Smooth muscle cell (in vitro differentiated cells): Measurements from ENCODE around the gene FAM234A. TPM values are rescaled to one million over a fixed set of nuclear protein-coding genes. Genes with fewer than 3 reads are reported as not detected.

Source experiments
- DNase-seq: peaks from one replicate; lab custom pipeline; 2025; ENCODE audit not compliant: unreplicated experiment; lab: John Stamatoyannopoulos, UW
- H2AFZ ChIP-seq: fragments of 200-600 bp; sonication (generic); 2 replicates; pipeline ENCODE4 v1.6.0; 2016; ENCODE audit warnings: antibody characterized with exemption, low read depth, mild to moderate bottlenecking
- H3F3A ChIP-seq: fragments of 200-600 bp; sonication (generic); 2 replicates; pipeline ENCODE4 v1.6.0; 2017; ENCODE audit warnings: antibody characterized with exemption, low read depth
- H3K27ac ChIP-seq: fragments of 200-600 bp; sonication (generic); 2 replicates; pipeline ENCODE4 v1.5.1; 2016; ENCODE audit warnings: low read depth, mild to moderate bottlenecking
- H3K27me3 ChIP-seq: fragments of 200-600 bp; sonication (generic); 2 replicates; pipeline ENCODE4 v1.6.1; 2016; ENCODE audit warnings: low read depth, mild to moderate bottlenecking
- H3K36me3 ChIP-seq: fragments of 200-600 bp; sonication (generic); 2 replicates; pipeline ENCODE4 v1.5.1; 2016; ENCODE audit warnings: low read depth
- H3K4me1 ChIP-seq: fragments of 200-600 bp; sonication (generic); 2 replicates; pipeline ENCODE4 v1.5.1; 2016; ENCODE audit warnings: low read depth
- H3K4me2 ChIP-seq: fragments of 200-600 bp; sonication (generic); 2 replicates; pipeline ENCODE4 v1.6.0; 2016; ENCODE audit warnings: mild to moderate bottlenecking
- H3K4me3 ChIP-seq: fragments of 200-600 bp; sonication (generic); 2 replicates; pipeline ENCODE4 v1.5.1; 2016; ENCODE audit warnings: mild to moderate bottlenecking
- H3K79me2 ChIP-seq: fragments of 200-600 bp; sonication (generic); 2 replicates; pipeline ENCODE4 v1.6.0; 2016; ENCODE audit warnings: low read depth, mild to moderate bottlenecking
- H3K9ac ChIP-seq: fragments of 200-600 bp; sonication (generic); 2 replicates; pipeline ENCODE4 v1.6.0; 2016; ENCODE audit warnings: low read depth
- H3K9me3 ChIP-seq: fragments of 200-600 bp; sonication (generic); replicated peaks from 2 replicates; pipeline ENCODE4 v1.5.1; 2016; ENCODE audit warnings: low read depth
- H4K20me1 ChIP-seq: fragments of 200-600 bp; sonication (generic); 2 replicates; pipeline ENCODE4 v1.6.0; 2016; ENCODE audit warnings: low read depth
- WGBS: methylation state at CpG from one replicate; pipeline ENCODE4 v1.1.7; 2016; ENCODE audit warnings: low lambda C conversion rate; 5-methylcytosine and 5-hydroxymethylcytosine counted together
- polyA plus RNA-seq: library from polyadenylated mRNA; unstranded; fragments of >200 nt; fragmentation: Nextera tagmentation; extraction: Ambion mirVana; gene quantifications from 2 replicates; pipeline ENCODE4 v1.2.1, GENCODE V29; 2016
- total RNA-seq: library from RNA; depleted of rRNA; stranded (reverse); fragments of >200 nt; gene quantifications from 2 replicates; pipeline ENCODE4 v1.2.3, GENCODE V29; 2014
- TF ChIP-seq, protein P1 (sequence below): fragments of 200-600 bp; sonication (generic); IDR thresholded peaks from 2 replicates; pipeline ENCODE4 v1.5.1; 2017; ENCODE audit warnings: borderline replicate concordance, mild to moderate bottlenecking, antibody characterized with exemption; ENCODE audit not compliant: insufficient read depth, poor library complexity, severe bottlenecking

FAM234A gene
- total RNA-seq (37.3 and 83.7 TPM in 2 replicates), polyA plus RNA-seq (87.3 and 93.9 TPM in 2 replicates)

- Histone ChIP-seq H3K4me3 (peak within 1 kb of the TSS; percentile 92), H3F3A (peaks cover 4% of the 10 kb centered on the region), H3K4me2 (peak within 1 kb of the TSS; percentile 95), H3K9ac (peak within 1 kb of the TSS; percentile 95), H3K27me3 (no peaks in the 10 kb centered on the region), H3K36me3 (no peaks in the 10 kb centered on the region), H2AFZ (peak within 1 kb of the TSS; percentile 92), H3K4me1 (no peaks in the 10 kb centered on the region), H3K9me3 (no peaks in the 10 kb centered on the region), H3K27ac (peak within 1 kb of the TSS; percentile 99), H4K20me1 (peaks cover 2% of the 10 kb centered on the region), H3K79me2 (peaks cover 27% of the 10 kb centered on the region)
- peak; percentile 77 for DNase-seq
- TF ChIP-seq, protein P1, sequence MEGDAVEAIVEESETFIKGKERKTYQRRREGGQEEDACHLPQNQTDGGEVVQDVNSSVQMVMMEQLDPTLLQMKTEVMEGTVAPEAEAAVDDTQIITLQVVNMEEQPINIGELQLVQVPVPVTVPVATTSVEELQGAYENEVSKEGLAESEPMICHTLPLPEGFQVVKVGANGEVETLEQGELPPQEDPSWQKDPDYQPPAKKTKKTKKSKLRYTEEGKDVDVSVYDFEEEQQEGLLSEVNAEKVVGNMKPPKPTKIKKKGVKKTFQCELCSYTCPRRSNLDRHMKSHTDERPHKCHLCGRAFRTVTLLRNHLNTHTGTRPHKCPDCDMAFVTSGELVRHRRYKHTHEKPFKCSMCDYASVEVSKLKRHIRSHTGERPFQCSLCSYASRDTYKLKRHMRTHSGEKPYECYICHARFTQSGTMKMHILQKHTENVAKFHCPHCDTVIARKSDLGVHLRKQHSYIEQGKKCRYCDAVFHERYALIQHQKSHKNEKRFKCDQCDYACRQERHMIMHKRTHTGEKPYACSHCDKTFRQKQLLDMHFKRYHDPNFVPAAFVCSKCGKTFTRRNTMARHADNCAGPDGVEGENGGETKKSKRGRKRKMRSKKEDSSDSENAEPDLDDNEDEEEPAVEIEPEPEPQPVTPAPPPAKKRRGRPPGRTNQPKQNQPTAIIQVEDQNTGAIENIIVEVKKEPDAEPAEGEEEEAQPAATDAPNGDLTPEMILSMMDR: peak; percentile 25
- WGBS: 2% methylated on average over 43 of the region's 85 CpGs
Observed at GRCh38 chr16:234468-235305, at the start of gene FAM234A. FAM234A (plus strand) TSS chr16:234821; CDS start chr16:254414, 19,593 bp downstream.

- H3F3A ChIP-seq: no peaks in the 10 kb centered on the region
- 96% methylated on average over 13 of the region's 13 CpGs for WGBS
- peaks cover 7% of the 10 kb centered on the region for H3K27me3 ChIP-seq
- DNase-seq: no peak
- H3K27ac ChIP-seq: no peak overlapping the region
- no peak overlapping the region for H3K4me3 ChIP-seq
- no peak overlapping the region for H2AFZ ChIP-seq
- no peaks in the 10 kb centered on the region for H3K9me3 ChIP-seq
- no peaks in the 10 kb centered on the region for H3K79me2 ChIP-seq
- H3K4me2 ChIP-seq: no peak overlapping the region
- peaks cover 9% of the 10 kb centered on the region for H3K4me1 ChIP-seq
- H4K20me1 ChIP-seq: peaks cover 60% of the 10 kb centered on the region
- no peak overlapping the region for H3K9ac ChIP-seq
- TF ChIP-seq, protein P1: no peak
- H3K36me3 ChIP-seq: no peaks in the 10 kb centered on the region
Observed at GRCh38 chr16:185213-185612, 49.4 kb upstream of the FAM234A start.

GRCh38 chr16:185691-186090 lies 48.9 kb upstream of the FAM234A start:
- H3K4me2 ChIP-seq: no peak overlapping the region

More at GRCh38 chr16:185691-186090, 48.9 kb upstream of the FAM234A start:
- H3K9ac ChIP-seq: no peak overlapping the region
- no peaks in the 10 kb centered on the region for H3K79me2 ChIP-seq
- H3K36me3 ChIP-seq: no peaks in the 10 kb centered on the region
- peaks cover 6% of the 10 kb centered on the region for H3K4me1 ChIP-seq
- no peaks in the 10 kb centered on the region for H3F3A ChIP-seq
- TF ChIP-seq, protein P1: no peak
- H3K27me3 ChIP-seq: peaks cover 5% of the 10 kb centered on the region
- H2AFZ ChIP-seq: no peak overlapping the region
- WGBS: 91% methylated on average over 8 of the region's 11 CpGs
- no peak overlapping the region for H3K27ac ChIP-seq
- peaks cover 60% of the 10 kb centered on the region for H4K20me1 ChIP-seq
- no peaks in the 10 kb centered on the region for H3K9me3 ChIP-seq
- H3K4me3 ChIP-seq: no peak overlapping the region
- DNase-seq: no peak
